Measurements from ENCODE around the gene SGCD.

GRCh38 chr5:156405988-156406387 lies 79.0 kb downstream of the SGCD start:
- TF ChIP-seq CTCF (IDR thresholded peaks at IDR 0.05) (no peak), POLR2A (IDR thresholded peaks at IDR 0.05) (no peak)
